Chondrocyte (in vitro differentiated cells): Measurements from ENCODE around the gene TMEM132D. TPM values are rescaled to one million over a fixed set of nuclear protein-coding genes. Genes with fewer than 3 reads are reported as not detected.
"Not testable (repeated sequence)": the region's sequence is repeated elsewhere in the genome, so short reads cannot be mapped to it uniquely, and the experiment has no call there.

Experiments
- DNase-seq: peaks from one replicate; pipeline ENCODE4 v3.0.0; 2021; ENCODE audit warnings: mixed read lengths, low spot score
- H3K27ac Mint-ChIP-seq: one replicate; pipeline ENCODE4 v1.8.0; 2021; ENCODE audit warnings: mild to moderate bottlenecking, moderate library complexity, mixed read lengths; ENCODE audit not compliant: unreplicated experiment
- H3K27me3 Mint-ChIP-seq: 2 replicates; pipeline ENCODE4 v1.8.0; 2021; ENCODE audit warnings: low read depth, mixed read lengths
- H3K36me3 Mint-ChIP-seq: 2 replicates; pipeline ENCODE4 v1.8.0; 2021; ENCODE audit warnings: low read depth, mixed read lengths
- H3K4me1 Mint-ChIP-seq: 2 replicates; pipeline ENCODE4 v1.8.0; 2021; ENCODE audit warnings: low read depth, mild to moderate bottlenecking, mixed read lengths
- H3K4me3 Mint-ChIP-seq: one replicate; pipeline ENCODE4 v1.8.0; 2021; ENCODE audit warnings: mild to moderate bottlenecking, moderate library complexity, mixed read lengths; ENCODE audit not compliant: unreplicated experiment
- H3K9me3 Mint-ChIP-seq: 2 replicates; pipeline ENCODE4 v1.8.0; 2021; ENCODE audit warnings: low read depth, mixed read lengths
- total RNA-seq: library from RNA; stranded (reverse); gene quantifications from 3 replicates; pipeline ENCODE4 v1.2.1, GENCODE V29; 2021
- TF ChIP-seq, protein P1 (sequence below): fragments of 200-600 bp; sonication (generic); IDR thresholded peaks from 2 replicates; pipeline ENCODE4 v1.5.0; 2021; ENCODE audit warnings: antibody characterized with exemption, mild to moderate bottlenecking, moderate library complexity

The TMEM132D gene
- total RNA-seq, 1 donor from 2014 or later = 3.1 TPM

DNA sequence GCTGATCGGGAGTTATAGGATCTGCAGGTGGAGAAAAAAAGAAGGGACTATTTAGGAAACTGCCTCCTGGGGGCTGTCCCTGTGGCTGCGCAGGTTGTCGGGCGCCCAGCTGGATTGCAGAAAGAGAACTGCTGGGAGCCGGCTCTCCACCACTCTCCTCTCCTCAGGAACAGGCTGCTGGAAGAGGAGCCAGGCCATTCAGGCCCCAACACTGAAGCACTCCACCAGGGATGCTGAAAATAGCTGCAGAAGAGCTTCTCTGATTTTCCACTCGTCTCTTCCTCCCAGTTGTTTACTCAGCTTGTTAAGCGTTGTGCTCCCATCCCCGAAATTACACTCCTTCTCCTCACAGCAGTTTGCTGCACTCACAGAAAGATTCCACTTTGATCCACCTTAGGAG lies 703.2 kb downstream of the TMEM132D start:
- no peaks in the 10 kb centered on the region for H3K4me1 Mint-ChIP-seq
- H3K9me3 Mint-ChIP-seq = peaks cover 19% of the 10 kb centered on the region
- no peak overlapping the region for H3K27ac Mint-ChIP-seq
- TF ChIP-seq, protein P1, sequence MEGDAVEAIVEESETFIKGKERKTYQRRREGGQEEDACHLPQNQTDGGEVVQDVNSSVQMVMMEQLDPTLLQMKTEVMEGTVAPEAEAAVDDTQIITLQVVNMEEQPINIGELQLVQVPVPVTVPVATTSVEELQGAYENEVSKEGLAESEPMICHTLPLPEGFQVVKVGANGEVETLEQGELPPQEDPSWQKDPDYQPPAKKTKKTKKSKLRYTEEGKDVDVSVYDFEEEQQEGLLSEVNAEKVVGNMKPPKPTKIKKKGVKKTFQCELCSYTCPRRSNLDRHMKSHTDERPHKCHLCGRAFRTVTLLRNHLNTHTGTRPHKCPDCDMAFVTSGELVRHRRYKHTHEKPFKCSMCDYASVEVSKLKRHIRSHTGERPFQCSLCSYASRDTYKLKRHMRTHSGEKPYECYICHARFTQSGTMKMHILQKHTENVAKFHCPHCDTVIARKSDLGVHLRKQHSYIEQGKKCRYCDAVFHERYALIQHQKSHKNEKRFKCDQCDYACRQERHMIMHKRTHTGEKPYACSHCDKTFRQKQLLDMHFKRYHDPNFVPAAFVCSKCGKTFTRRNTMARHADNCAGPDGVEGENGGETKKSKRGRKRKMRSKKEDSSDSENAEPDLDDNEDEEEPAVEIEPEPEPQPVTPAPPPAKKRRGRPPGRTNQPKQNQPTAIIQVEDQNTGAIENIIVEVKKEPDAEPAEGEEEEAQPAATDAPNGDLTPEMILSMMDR = no peak
- no peaks in the 10 kb centered on the region for H3K36me3 Mint-ChIP-seq
- H3K4me3 Mint-ChIP-seq = no peak overlapping the region
- no peak for DNase-seq
- H3K27me3 Mint-ChIP-seq = no peaks in the 10 kb centered on the region

DNA sequence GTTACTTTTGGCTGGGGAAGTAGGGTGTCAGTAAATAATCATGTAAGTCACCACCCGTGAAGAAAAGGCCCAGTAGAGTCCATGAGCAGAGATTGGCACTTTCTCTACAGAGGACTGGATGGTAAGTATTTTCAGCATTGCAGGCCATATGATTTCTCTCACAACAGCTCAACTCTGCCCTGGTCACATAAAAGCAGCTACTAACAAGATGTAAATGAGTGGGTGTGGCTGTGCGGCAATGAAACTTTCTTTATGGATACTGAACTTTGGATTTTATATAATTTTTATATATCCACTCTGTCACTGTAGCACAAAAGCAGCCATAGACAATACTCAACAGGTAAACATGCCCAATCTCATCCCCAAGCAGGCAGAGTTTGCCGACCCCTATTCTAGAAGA lies 706.9 kb downstream of the TMEM132D start:
- no peak overlapping the region for H3K4me3 Mint-ChIP-seq
- H3K36me3 Mint-ChIP-seq = no peaks in the 10 kb centered on the region
- no peak for DNase-seq
- H3K27ac Mint-ChIP-seq = no peak overlapping the region
- no peaks in the 10 kb centered on the region for H3K27me3 Mint-ChIP-seq
- peaks cover 40% of the 10 kb centered on the region for H3K9me3 Mint-ChIP-seq
- H3K4me1 Mint-ChIP-seq = no peaks in the 10 kb centered on the region
- TF ChIP-seq, protein P1 = no peak

DNA sequence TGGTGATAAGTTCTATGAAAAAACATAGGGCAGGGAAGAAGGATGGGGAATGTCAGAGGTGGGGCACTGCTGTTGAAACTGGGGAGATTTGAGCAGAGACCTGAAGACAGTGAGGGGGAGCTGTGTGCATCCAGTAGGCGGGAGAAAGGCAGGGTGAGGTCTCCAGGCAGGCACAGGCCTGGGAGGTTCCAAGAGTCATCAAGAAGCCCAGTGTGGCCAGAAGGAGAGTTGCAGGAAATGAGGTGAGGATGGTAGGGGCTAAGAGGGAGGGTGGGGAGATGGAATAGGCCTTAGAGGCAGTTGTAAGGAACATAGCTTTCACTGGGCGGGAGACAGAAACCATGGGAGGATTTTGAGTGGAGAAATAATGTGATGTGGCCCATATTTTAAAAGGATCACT lies 708.7 kb downstream of the TMEM132D start:
- Mint-ChIP-seq H3K4me3 (no peak overlapping the region), H3K36me3 (no peaks in the 10 kb centered on the region), H3K4me1 (no peaks in the 10 kb centered on the region), H3K27me3 (no peaks in the 10 kb centered on the region), H3K27ac (no peak overlapping the region), H3K9me3 (peaks cover 40% of the 10 kb centered on the region)
- TF ChIP-seq, protein P1 = no peak
- DNase-seq = no peak

DNA sequence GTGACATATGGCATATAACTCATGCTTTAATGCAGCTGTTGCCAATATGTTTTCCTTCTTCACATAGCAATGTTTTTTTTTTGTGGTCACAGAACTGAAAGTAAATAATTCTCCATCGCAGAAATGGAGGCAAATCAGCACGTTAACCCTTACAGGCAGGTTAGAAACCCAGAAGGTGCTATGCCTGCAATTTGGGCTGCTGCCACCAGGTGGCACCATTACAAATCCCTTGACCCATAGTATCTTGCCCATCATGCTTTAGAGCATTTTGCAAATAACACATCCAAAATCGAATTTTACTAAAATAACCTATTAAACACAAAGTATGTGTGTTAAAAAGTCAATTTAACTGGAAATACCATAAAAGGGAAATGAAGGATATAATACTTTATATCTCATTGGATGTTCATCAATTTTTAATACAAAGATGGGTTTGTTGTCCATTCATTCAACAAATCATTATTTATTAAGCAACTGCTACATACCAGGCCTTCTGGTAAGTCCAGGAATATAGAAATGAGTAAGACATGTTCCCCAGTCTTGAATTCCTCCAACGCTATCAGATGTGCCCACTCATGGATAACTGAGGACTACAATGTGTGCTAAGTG lies 710.5 kb downstream of the TMEM132D start:
- Mint-ChIP-seq H3K27me3 (no peaks in the 10 kb centered on the region), H3K27ac (no peak overlapping the region), H3K36me3 (peaks cover 3% of the 10 kb centered on the region), H3K4me1 (no peaks in the 10 kb centered on the region), H3K4me3 (no peak overlapping the region), H3K9me3 (peaks cover 38% of the 10 kb centered on the region)
- TF ChIP-seq, protein P1 = peak; percentile 78
- no peak for DNase-seq

DNA sequence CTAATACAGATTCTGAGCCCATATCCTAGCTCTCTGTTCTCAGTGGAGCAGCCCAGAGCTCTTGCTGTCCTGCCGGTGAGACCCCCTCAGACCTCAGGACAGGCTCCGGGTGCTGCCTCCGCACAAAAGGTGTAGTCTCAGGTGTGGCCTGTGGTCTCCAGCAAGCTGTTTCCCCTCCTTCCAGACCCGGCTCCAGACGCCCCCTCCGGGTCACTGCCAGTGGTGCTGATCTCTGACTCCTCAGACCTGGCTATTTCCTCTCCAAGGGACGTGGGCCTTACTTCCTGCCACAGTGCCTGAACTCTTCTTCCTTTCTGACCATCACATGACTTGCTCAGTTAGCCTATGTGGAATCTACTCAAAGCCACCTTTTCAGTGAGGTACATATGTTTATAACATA lies 713.0 kb downstream of the TMEM132D start:
- peaks cover 7% of the 10 kb centered on the region for H3K36me3 Mint-ChIP-seq
- H3K27me3 Mint-ChIP-seq = no peaks in the 10 kb centered on the region
- H3K27ac Mint-ChIP-seq = no peak overlapping the region
- TF ChIP-seq, protein P1 = no peak
- H3K9me3 Mint-ChIP-seq = peaks cover 44% of the 10 kb centered on the region
- DNase-seq = no peak
- no peak overlapping the region for H3K4me3 Mint-ChIP-seq
- H3K4me1 Mint-ChIP-seq = no peaks in the 10 kb centered on the region

DNA sequence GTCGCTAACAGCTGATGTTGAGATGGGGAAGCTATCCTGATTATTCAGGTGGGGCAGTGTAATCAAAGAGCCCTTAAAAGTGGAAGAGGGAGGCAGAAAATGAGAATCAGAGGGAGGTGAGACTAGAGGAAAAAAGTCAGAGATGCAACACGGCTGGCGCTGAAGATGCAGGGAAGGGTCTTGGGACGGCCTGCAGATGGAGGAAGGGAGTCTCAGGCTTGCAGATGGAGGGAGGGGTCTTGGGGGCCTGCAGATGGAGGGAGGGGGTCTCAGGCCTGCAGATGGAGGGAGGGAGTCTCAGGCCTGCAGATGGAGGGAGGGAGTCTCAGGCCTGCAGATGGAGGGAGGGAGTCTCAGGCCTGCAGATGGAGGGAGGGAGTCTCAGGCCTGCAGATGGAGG lies 713.9 kb downstream of the TMEM132D start:
- not testable (repeated sequence) for H3K4me3 Mint-ChIP-seq, DNase-seq, H3K4me1 Mint-ChIP-seq, H3K27me3 Mint-ChIP-seq, H3K36me3 Mint-ChIP-seq, H3K27ac Mint-ChIP-seq
- H3K9me3 Mint-ChIP-seq = peaks cover 43% of the 10 kb centered on the region
